Neural cell (in vitro differentiated cells): ENCODE results near the gene SV2C. TPM values are rescaled to one million over a fixed set of nuclear protein-coding genes. Genes with fewer than 3 reads are reported as not detected.

Experiments
- H2AFZ ChIP-seq: fragments of 200-600, 300-800 bp; sonication (generic), shearing (Covaris generic); 2 replicates; pipeline ENCODE4 v1.6.0; 2014; ENCODE audit warnings: low read depth, mild to moderate bottlenecking, antibody characterized with exemption, low read length, moderate library complexity
- H3F3A ChIP-seq: fragments of 200-600 bp; shearing (Covaris generic); 2 replicates; pipeline ENCODE4 v1.6.1; 2016; ENCODE audit warnings: mild to moderate bottlenecking, moderate library complexity, mixed read lengths, antibody characterized with exemption, low read length; ENCODE audit not compliant: insufficient read depth, poor library complexity, severe bottlenecking
- H3K27ac ChIP-seq: fragments of 200-600, 300-800 bp; sonication (generic), shearing (Covaris generic); 2 replicates; pipeline ENCODE4 v1.5.1; 2014; ENCODE audit warnings: mild to moderate bottlenecking, low read length, moderate library complexity
- H3K27me3 ChIP-seq: fragments of 300-800, 200-600 bp; sonication (generic), shearing (Covaris generic); 2 replicates; pipeline ENCODE4 v1.6.0; 2014; ENCODE audit warnings: mild to moderate bottlenecking, low read depth, low read length, moderate library complexity; ENCODE audit not compliant: insufficient read depth
- H3K36me3 ChIP-seq: fragments of 300-800, 200-600 bp; sonication (generic), shearing (Covaris generic); 2 replicates; pipeline ENCODE4 v1.5.1; 2014; ENCODE audit warnings: mild to moderate bottlenecking, antibody characterized with exemption, low read length, moderate library complexity; ENCODE audit not compliant: insufficient read depth
- H3K4me2 ChIP-seq: fragments of 300-800, 200-600 bp; sonication (generic), shearing (Covaris generic); 2 replicates; pipeline ENCODE4 v1.6.0; 2014; ENCODE audit warnings: mild to moderate bottlenecking, low read length
- H3K4me3 ChIP-seq: fragments of 300-800, 200-600 bp; sonication (generic), shearing (Covaris generic); 2 replicates; pipeline ENCODE4 v1.5.1; 2014; ENCODE audit warnings: mild to moderate bottlenecking, low read length, moderate library complexity
- H3K79me2 ChIP-seq: fragments of 200-600 bp; shearing (Covaris generic); replicated peaks from 2 replicates; pipeline ENCODE4 v1.6.0; 2014; ENCODE audit warnings: mild to moderate bottlenecking, low read length, moderate library complexity; ENCODE audit not compliant: insufficient read depth
- H3K9ac ChIP-seq: fragments of 300-800, 200-600 bp; sonication (generic), shearing (Covaris generic); 2 replicates; pipeline ENCODE4 v1.6.1; 2016; ENCODE audit warnings: mild to moderate bottlenecking, low read length, mixed read lengths
- H3K9me2 ChIP-seq: fragments of 200-600 bp; shearing (Covaris generic); 2 replicates; pipeline ENCODE4 v1.6.1; 2016; ENCODE audit warnings: mild to moderate bottlenecking, low read length, mixed read lengths; ENCODE audit not compliant: insufficient read depth
- H3K9me3 ChIP-seq: fragments of 200-600, 300-800 bp; sonication (generic), shearing (Covaris generic); 2 replicates; pipeline ENCODE4 v1.6.1; 2016; ENCODE audit warnings: mild to moderate bottlenecking, mixed run types, low read length, moderate library complexity, mixed read lengths
- H4K20me1 ChIP-seq: fragments of 200-600 bp; shearing (Covaris generic); 2 replicates; pipeline ENCODE4 v1.6.1; 2016; ENCODE audit warnings: mild to moderate bottlenecking, mixed run types; ENCODE audit not compliant: insufficient read depth
- EP300 ChIP-seq: fragments of 450-650 bp; conservative IDR thresholded peaks from 2 replicates; pipeline ENCODE4 v1.6.1; 2014; ENCODE audit warnings: antibody characterized with exemption, mild to moderate bottlenecking, moderate library complexity; ENCODE audit not compliant: poor library complexity, severe bottlenecking
- EZH2 ChIP-seq: fragments of 200-600, 300-800 bp; shearing (Covaris generic), sonication (generic); IDR thresholded peaks from 2 replicates; pipeline ENCODE4 v1.6.1; 2014; ENCODE audit warnings: antibody characterized with exemption, low read length, borderline replicate concordance, mild to moderate bottlenecking; ENCODE audit not compliant: insufficient read depth, poor library complexity, severe bottlenecking
- MXI1 ChIP-seq: fragments of 450-650 bp; conservative IDR thresholded peaks from 2 replicates; pipeline ENCODE4 v1.6.1; 2014; ENCODE audit warnings: antibody characterized with exemption, mild to moderate bottlenecking; ENCODE audit not compliant: poor library complexity, severe bottlenecking
- POLR2AphosphoS5 ChIP-seq: IDR thresholded peaks from 2 replicates; pipeline ENCODE4 v1.6.1; 2012
- RAD21 ChIP-seq: fragments of 450-650 bp; conservative IDR thresholded peaks from 2 replicates; pipeline ENCODE4 v1.6.1; 2014; ENCODE audit warnings: antibody characterized with exemption, mild to moderate bottlenecking, moderate library complexity
- REST ChIP-seq: IDR thresholded peaks from 2 replicates; pipeline ENCODE4 v1.6.1; 2012; ENCODE audit warnings: borderline replicate concordance
- SMC3 ChIP-seq: fragments of 450-650 bp; conservative IDR thresholded peaks from 2 replicates; pipeline ENCODE4 v1.6.1; 2014; ENCODE audit warnings: antibody characterized with exemption, mild to moderate bottlenecking, moderate library complexity; ENCODE audit not compliant: poor library complexity
- TAF1 ChIP-seq: IDR thresholded peaks from 2 replicates; pipeline ENCODE4 v1.6.1; 2012; ENCODE audit warnings: low read depth
- polyA plus RNA-seq: library from polyadenylated mRNA; depleted of rRNA; stranded (reverse); fragments of >200 nt; gene quantifications from 2 replicates; pipeline ENCODE4 v1.2.3, GENCODE V29; 2014
- TF ChIP-seq, protein P1 (sequence below): fragments of 450-650 bp; IDR thresholded peaks from 2 replicates; pipeline ENCODE4 v1.5.1; 2014; ENCODE audit warnings: antibody characterized with exemption, mild to moderate bottlenecking, moderate library complexity; ENCODE audit not compliant: poor library complexity, severe bottlenecking

Gene SV2C
- polyA plus RNA-seq, 1 donor from 2014 or later = 0.45 TPM

DNA sequence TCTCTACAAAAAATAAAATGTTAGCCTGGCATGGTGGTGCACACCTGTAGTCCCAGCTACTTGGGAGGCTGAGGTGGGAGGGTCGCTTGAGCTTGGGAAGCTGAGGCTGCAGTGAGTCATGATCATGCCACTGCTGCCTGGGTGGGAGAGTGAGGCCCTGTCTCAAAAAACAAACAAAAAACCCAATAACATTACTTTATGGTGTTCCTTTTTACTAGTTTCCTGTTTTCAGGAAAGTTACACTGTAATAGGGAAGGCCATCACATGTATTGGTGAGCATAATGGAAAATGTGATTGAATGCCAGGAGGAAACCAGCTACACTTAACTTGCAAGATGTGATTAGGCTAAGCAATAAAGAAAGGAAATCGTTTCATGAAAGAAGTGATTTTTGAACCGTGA is 42.7 kb downstream of the SV2C start:
- Histone ChIP-seq H3K27me3 (no peaks in the 10 kb centered on the region), H3K79me2 (no peaks in the 10 kb centered on the region), H3K27ac (no peak overlapping the region), H3K9me3 (no peaks in the 10 kb centered on the region), H3K4me3 (no peak overlapping the region), H2AFZ (no peak overlapping the region), H3F3A (no peaks in the 10 kb centered on the region), H3K36me3 (no peaks in the 10 kb centered on the region), H3K9ac (no peak overlapping the region), H3K4me2 (no peak overlapping the region), H3K9me2 (no peaks in the 10 kb centered on the region), H4K20me1 (no peaks in the 10 kb centered on the region)
- TF ChIP-seq POLR2AphosphoS5 = no peak
- no peak for TF ChIP-seq REST

DNA sequence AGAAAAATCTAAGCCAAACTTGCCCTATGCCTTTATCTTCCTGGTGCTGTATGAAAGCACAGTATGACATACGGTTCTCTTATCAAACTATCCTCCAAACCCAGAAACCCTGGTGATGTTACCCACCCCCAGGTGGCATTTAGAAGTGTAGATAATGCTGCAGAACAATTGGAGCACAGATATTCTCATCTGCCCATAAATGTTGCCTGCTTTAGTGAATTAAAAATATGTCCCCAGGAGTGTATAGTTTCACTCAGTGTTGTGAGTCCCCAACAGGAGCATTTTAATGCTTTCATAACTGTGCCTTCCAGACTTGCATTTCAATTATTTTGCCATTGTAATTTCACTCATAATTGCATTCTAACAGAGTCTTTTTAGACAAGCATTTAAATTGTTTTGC is 50.8 kb downstream of the SV2C start:
- no peaks in the 10 kb centered on the region for H3K79me2 ChIP-seq
- no peaks in the 10 kb centered on the region for H3K9me2 ChIP-seq
- H3K9me3 ChIP-seq = no peaks in the 10 kb centered on the region
- H2AFZ ChIP-seq = no peak overlapping the region
- no peaks in the 10 kb centered on the region for H3K27me3 ChIP-seq
- H4K20me1 ChIP-seq = no peaks in the 10 kb centered on the region
- no peak overlapping the region for H3K9ac ChIP-seq
- no peak overlapping the region for H3K27ac ChIP-seq
- no peak for TF ChIP-seq TAF1
- no peak for TF ChIP-seq EZH2
- no peak for TF ChIP-seq SMC3
- TF ChIP-seq MXI1 = no peak
- TF ChIP-seq POLR2AphosphoS5 = no peak
- TF ChIP-seq RAD21 = no peak
- no peak for TF ChIP-seq EP300
- TF ChIP-seq REST = no peak
- TF ChIP-seq, protein P1, sequence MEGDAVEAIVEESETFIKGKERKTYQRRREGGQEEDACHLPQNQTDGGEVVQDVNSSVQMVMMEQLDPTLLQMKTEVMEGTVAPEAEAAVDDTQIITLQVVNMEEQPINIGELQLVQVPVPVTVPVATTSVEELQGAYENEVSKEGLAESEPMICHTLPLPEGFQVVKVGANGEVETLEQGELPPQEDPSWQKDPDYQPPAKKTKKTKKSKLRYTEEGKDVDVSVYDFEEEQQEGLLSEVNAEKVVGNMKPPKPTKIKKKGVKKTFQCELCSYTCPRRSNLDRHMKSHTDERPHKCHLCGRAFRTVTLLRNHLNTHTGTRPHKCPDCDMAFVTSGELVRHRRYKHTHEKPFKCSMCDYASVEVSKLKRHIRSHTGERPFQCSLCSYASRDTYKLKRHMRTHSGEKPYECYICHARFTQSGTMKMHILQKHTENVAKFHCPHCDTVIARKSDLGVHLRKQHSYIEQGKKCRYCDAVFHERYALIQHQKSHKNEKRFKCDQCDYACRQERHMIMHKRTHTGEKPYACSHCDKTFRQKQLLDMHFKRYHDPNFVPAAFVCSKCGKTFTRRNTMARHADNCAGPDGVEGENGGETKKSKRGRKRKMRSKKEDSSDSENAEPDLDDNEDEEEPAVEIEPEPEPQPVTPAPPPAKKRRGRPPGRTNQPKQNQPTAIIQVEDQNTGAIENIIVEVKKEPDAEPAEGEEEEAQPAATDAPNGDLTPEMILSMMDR = no peak
- no peak overlapping the region for H3K4me2 ChIP-seq
- H3F3A ChIP-seq = no peaks in the 10 kb centered on the region
- no peak overlapping the region for H3K4me3 ChIP-seq
- H3K36me3 ChIP-seq = no peaks in the 10 kb centered on the region
